Measurements from ENCODE around the gene CPB2.

DNA sequence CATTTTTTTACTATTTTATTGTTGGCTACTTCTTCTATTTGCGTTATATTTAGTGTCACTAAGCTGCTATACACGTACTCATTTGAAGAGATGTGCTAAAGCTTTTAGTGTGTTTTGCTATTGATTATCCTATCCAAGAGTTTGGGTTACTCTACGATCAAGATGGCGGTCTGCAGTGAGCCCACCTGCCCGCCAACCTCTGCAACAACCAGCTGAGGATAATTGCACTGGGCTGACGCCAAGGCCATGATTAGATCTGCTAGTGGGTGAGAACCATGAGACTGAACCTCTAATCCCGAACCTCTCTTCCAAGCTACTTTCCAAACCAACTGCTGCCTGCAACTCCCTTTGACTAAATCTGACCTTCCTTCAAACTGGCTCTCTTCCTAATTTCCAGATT is 1.8 kb downstream of the CPB2 start:
- TF ChIP-seq, protein P1, sequence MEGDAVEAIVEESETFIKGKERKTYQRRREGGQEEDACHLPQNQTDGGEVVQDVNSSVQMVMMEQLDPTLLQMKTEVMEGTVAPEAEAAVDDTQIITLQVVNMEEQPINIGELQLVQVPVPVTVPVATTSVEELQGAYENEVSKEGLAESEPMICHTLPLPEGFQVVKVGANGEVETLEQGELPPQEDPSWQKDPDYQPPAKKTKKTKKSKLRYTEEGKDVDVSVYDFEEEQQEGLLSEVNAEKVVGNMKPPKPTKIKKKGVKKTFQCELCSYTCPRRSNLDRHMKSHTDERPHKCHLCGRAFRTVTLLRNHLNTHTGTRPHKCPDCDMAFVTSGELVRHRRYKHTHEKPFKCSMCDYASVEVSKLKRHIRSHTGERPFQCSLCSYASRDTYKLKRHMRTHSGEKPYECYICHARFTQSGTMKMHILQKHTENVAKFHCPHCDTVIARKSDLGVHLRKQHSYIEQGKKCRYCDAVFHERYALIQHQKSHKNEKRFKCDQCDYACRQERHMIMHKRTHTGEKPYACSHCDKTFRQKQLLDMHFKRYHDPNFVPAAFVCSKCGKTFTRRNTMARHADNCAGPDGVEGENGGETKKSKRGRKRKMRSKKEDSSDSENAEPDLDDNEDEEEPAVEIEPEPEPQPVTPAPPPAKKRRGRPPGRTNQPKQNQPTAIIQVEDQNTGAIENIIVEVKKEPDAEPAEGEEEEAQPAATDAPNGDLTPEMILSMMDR (IDR thresholded peaks at IDR 0.05) = no peak
- no peak for TF ChIP-seq ZFX (IDR thresholded peaks at IDR 0.05; ENCODE audit: borderline replicate concordance)

Data from 22Rv1 (cell line).